H1 (cell line): ENCODE data around the gene CAST. TPM values are rescaled to one million over a fixed set of nuclear protein-coding genes. Genes with fewer than 3 reads are reported as not detected.
A peak's percentile ranks its signal among the peaks of the same experiment; 100 is the strongest.

Source experiments
- CTCF ChIA-PET: fragments of 300-600 bp; sonication (Branson Sonifier 250); formaldehyde crosslinking; loops from one replicate; lab custom pipeline; 2021; ENCODE audit not compliant: partially characterized antibody; lab: Charles Lee
- POLR2A ChIA-PET: fragments of 300-600 bp; sonication (Branson Sonifier 250); formaldehyde crosslinking; loops from one replicate; lab custom pipeline; 2021; ENCODE audit warnings: inconsistent platforms; ENCODE audit not compliant: partially characterized antibody; lab: Charles Lee
- DNase-seq, 2 experiments: peaks; one replicate each; pipeline versions ENCODE4 v3.0.0 to v3.0.0-alpha.2; 2010 to 2022; ENCODE audit warnings: low spot score in 2 of 2, low read depth in 1 of 2, mixed read lengths in 1 of 2
- FAIRE-seq: peaks from 2 replicates; lab custom pipeline; 2011; peaks lifted over from hg19 to GRCh38; lab: Jason Lieb, UNC
- H2AFZ ChIP-seq: 2 replicates; pipeline ENCODE4 v1.8.1; 2012; ENCODE audit warnings: low read length, inconsistent platforms
- H2AK5ac ChIP-seq: 2 replicates; pipeline ENCODE4 v1.6.1; 2013; ENCODE audit warnings: low read depth, low read length
- H2BK120ac ChIP-seq: replicated peaks from 2 replicates; pipeline ENCODE3; 2013; ENCODE audit warnings: low read depth, low read length, inconsistent platforms
- H2BK12ac ChIP-seq: 2 replicates; pipeline ENCODE4 v1.6.1; 2013; ENCODE audit warnings: low read depth, low read length
- H2BK15ac ChIP-seq: 2 replicates; pipeline ENCODE4 v1.6.1; 2013; ENCODE audit warnings: low read length
- H2BK20ac ChIP-seq: 2 replicates; pipeline ENCODE4 v1.6.1; 2013; ENCODE audit warnings: low read length
- H2BK5ac ChIP-seq: 2 replicates; pipeline ENCODE4 v1.6.1; 2013; ENCODE audit warnings: low read depth, low read length
- H3K14ac ChIP-seq: 2 replicates; pipeline ENCODE4 v1.6.1; 2013; ENCODE audit warnings: inconsistent platforms; ENCODE audit not compliant: insufficient read length
- H3K18ac ChIP-seq: 2 replicates; pipeline ENCODE4 v1.6.1; 2013; ENCODE audit warnings: low read length; ENCODE audit errors: extremely low read depth
- H3K23ac ChIP-seq: 2 replicates; pipeline ENCODE4 v1.6.1; 2013; ENCODE audit warnings: inconsistent platforms; ENCODE audit not compliant: insufficient read length
- H3K23me2 ChIP-seq: 2 replicates; pipeline ENCODE4 v1.6.1; 2013; ENCODE audit warnings: low read depth, low read length
- H3K27ac ChIP-seq: 2 replicates; pipeline ENCODE4 v1.6.1; 2011; ENCODE audit warnings: low read depth, low read length, inconsistent platforms
- H3K27me3 ChIP-seq, 4 experiments: replicated peaks in 1 of 4; 1 replicate in 1 of 4; 2 replicates in 3 of 4; pipeline versions ENCODE4 v1.6.1 to v1.8.1; 2011 to 2013; ENCODE audit warnings: low read length in 3 of 4, mild to moderate bottlenecking in 3 of 4, inconsistent platforms in 2 of 4, mixed read lengths in 2 of 4, moderate library complexity in 1 of 4; ENCODE audit not compliant: control insufficient read depth in 3 of 4, insufficient read depth in 3 of 4; ENCODE audit errors: extremely low read depth in 1 of 4
- H3K36me3 ChIP-seq, 4 experiments: 2 replicates each; pipeline versions ENCODE4 v1.6.1 to v1.8.1; 2011 to 2013; ENCODE audit warnings: mild to moderate bottlenecking in 4 of 4, low read length in 3 of 4, moderate library complexity in 2 of 4, control low read depth in 1 of 4, inconsistent platforms in 1 of 4; ENCODE audit not compliant: insufficient read depth in 4 of 4, control insufficient read depth in 2 of 4
- H3K4ac ChIP-seq: replicated peaks from 2 replicates; pipeline ENCODE3; 2013; ENCODE audit warnings: low read length, low read depth, mixed read lengths, inconsistent platforms; ENCODE audit not compliant: insufficient read length
- H3K4me1 ChIP-seq, 4 experiments: replicated peaks in 1 of 4; 1 replicate in 1 of 4; 2 replicates in 3 of 4; pipeline versions ENCODE4 v1.6.1 to v1.8.1; 2011 to 2013; ENCODE audit warnings: low read length in 3 of 4, inconsistent platforms in 2 of 4, mixed read lengths in 1 of 4; ENCODE audit not compliant: insufficient read depth in 4 of 4, control insufficient read depth in 3 of 4
- H3K4me2 ChIP-seq, 2 experiments: 2 replicates each; pipeline versions ENCODE4 v1.6.1 to v1.8.1; 2011 to 2013; ENCODE audit warnings: low read depth in 2 of 2, low read length in 2 of 2, control low read depth in 1 of 2, inconsistent platforms in 1 of 2, mild to moderate bottlenecking in 1 of 2; ENCODE audit not compliant: insufficient read depth in 1 of 2
- H3K4me3 ChIP-seq, 4 experiments: fragments of 200-600, 300-600 bp in 1 of 4; sonication (generic), shearing (Covaris generic), sonication (Bioruptor Twin) in 1 of 4; 2 replicates each; pipeline versions ENCODE4 v1.5.1 to v1.8.1; 2011 to 2016; ENCODE audit warnings: low read length in 4 of 4, low read depth in 3 of 4, control low read depth in 2 of 4, inconsistent platforms in 2 of 4, mild to moderate bottlenecking in 2 of 4, mixed read lengths in 1 of 4, moderate library complexity in 1 of 4; ENCODE audit not compliant: insufficient read depth in 2 of 4; ENCODE audit errors: extremely low read depth in 1 of 4
- H3K56ac ChIP-seq: replicated peaks from 2 replicates; pipeline ENCODE3; 2013; ENCODE audit warnings: low read depth, mild to moderate bottlenecking, mixed read lengths, low read length, inconsistent platforms; ENCODE audit not compliant: insufficient read length
- H3K79me1 ChIP-seq: 2 replicates; pipeline ENCODE4 v1.6.1; 2013; ENCODE audit warnings: low read depth, low read length, control low read depth
- H3K79me2 ChIP-seq, 2 experiments: 2 replicates each; pipeline versions ENCODE4 v1.6.1 to v1.8.1; 2012 to 2013; ENCODE audit warnings: low read length in 2 of 2, mild to moderate bottlenecking in 2 of 2, inconsistent platforms in 1 of 2; ENCODE audit not compliant: insufficient read depth in 2 of 2, control insufficient read depth in 1 of 2
- H3K9ac ChIP-seq, 4 experiments: replicated peaks in 1 of 4; 1 replicate in 1 of 4; 2 replicates in 3 of 4; pipeline versions ENCODE4 v1.6.1 to v1.8.1; 2011 to 2013; ENCODE audit warnings: low read depth in 3 of 4, low read length in 3 of 4, control low read depth in 2 of 4, mild to moderate bottlenecking in 2 of 4, moderate library complexity in 2 of 4, inconsistent platforms in 1 of 4; ENCODE audit errors: extremely low read depth in 1 of 4
- H3K9me3 ChIP-seq, 2 experiments: 2 replicates each; pipeline versions ENCODE4 v1.6.1 to v1.8.1; 2012 to 2013; ENCODE audit warnings: mild to moderate bottlenecking in 2 of 2, moderate library complexity in 2 of 2, control low read depth in 1 of 2, inconsistent platforms in 1 of 2, low read depth in 1 of 2, low read length in 1 of 2, mixed read lengths in 1 of 2; ENCODE audit not compliant: insufficient read depth in 2 of 2
- H4K20me1 ChIP-seq, 2 experiments: replicated peaks in 1 of 2; 2 replicates each; pipeline versions ENCODE3 to v1.8.1; 2011 to 2013; ENCODE audit warnings: inconsistent platforms in 2 of 2, low read length in 2 of 2, mild to moderate bottlenecking in 1 of 2; ENCODE audit not compliant: insufficient read depth in 2 of 2, control insufficient read depth in 1 of 2
- H4K5ac ChIP-seq: 2 replicates; pipeline ENCODE4 v1.6.1; 2013; ENCODE audit warnings: low read length, low read depth, mixed read lengths, inconsistent platforms; ENCODE audit not compliant: insufficient read length
- H4K8ac ChIP-seq: 2 replicates; pipeline ENCODE4 v1.8.0; 2013; ENCODE audit warnings: mild to moderate bottlenecking, moderate library complexity, low read length, inconsistent platforms; ENCODE audit not compliant: insufficient read depth; ENCODE audit errors: extremely low read depth
- H4K91ac ChIP-seq: replicated peaks from 2 replicates; pipeline ENCODE3; 2013; ENCODE audit warnings: low read length, mixed read lengths, inconsistent platforms; ENCODE audit not compliant: insufficient read length
- ASH2L ChIP-seq: fragments of 200-600, 300-600 bp; sonication (generic); IDR thresholded peaks from one replicate; pipeline ENCODE4 v1.7.1; 2017; ENCODE audit warnings: low read length
- CBX5 ChIP-seq: fragments of 300-800, 300-1000 bp; sonication (generic); IDR thresholded peaks from 2 replicates; pipeline ENCODE4 v1.7.1; 2016; ENCODE audit warnings: antibody characterized with exemption, low read length, low read depth
- CHD1 ChIP-seq: IDR thresholded peaks from 2 replicates; pipeline ENCODE4 v1.6.1; 2012; ENCODE audit warnings: low read depth, low read length, improper control_type of control experiment
- CTBP2 ChIP-seq: IDR thresholded peaks from 2 replicates; pipeline ENCODE4 v1.7.0; 2011; ENCODE audit warnings: borderline replicate concordance, mild to moderate bottlenecking, moderate library complexity, mixed read lengths, low read length; ENCODE audit not compliant: insufficient read depth, insufficient read length
- CTCF ChIP-seq, 3 experiments: IDR thresholded peaks; 1 replicate in 2 of 3; 2 replicates in 1 of 3; pipeline versions ENCODE4 v1.5.1 to v1.6.1; 2011; ENCODE audit warnings: low read length in 3 of 3, mild to moderate bottlenecking in 3 of 3, inconsistent platforms in 2 of 3, low read depth in 1 of 3, moderate library complexity in 1 of 3; ENCODE audit not compliant: insufficient read depth in 1 of 3; ENCODE audit errors: control extremely low read depth in 1 of 3
- POLR2AphosphoS5 ChIP-seq: IDR thresholded peaks from 2 replicates; pipeline ENCODE4 v1.6.1; 2011; ENCODE audit warnings: low read depth, low read length
- RAD21 ChIP-seq, 2 experiments: IDR thresholded peaks in 1 of 2; conservative IDR thresholded peaks in 1 of 2; 2 replicates each; pipeline ENCODE4 v1.6.1; 2011; ENCODE audit warnings: low read depth in 2 of 2, low read length in 2 of 2, improper control_type of control experiment in 1 of 2, inconsistent platforms in 1 of 2, mild to moderate bottlenecking in 1 of 2, moderate library complexity in 1 of 2
- RFX5 ChIP-seq: IDR thresholded peaks from 2 replicates; pipeline ENCODE4 v1.6.1; 2011; ENCODE audit warnings: low read depth, low read length, improper control_type of control experiment, borderline replicate concordance
- RXRA ChIP-seq: IDR thresholded peaks from 2 replicates; pipeline ENCODE4 v1.6.1; 2011; ENCODE audit warnings: low read depth, mild to moderate bottlenecking, low read length, moderate library complexity; ENCODE audit not compliant: insufficient read depth
- YY1 ChIP-seq: IDR thresholded peaks from 2 replicates; pipeline ENCODE4 v1.6.1; 2011; ENCODE audit warnings: low read depth, mild to moderate bottlenecking, low read length
- WGBS, 2 experiments: shearing (Covaris generic) in 1 of 2; methylation state at CpG; one replicate each; pipeline versions ENCODE4 v1.1.6 to v1.1.7; 2013 to 2015; ENCODE audit warnings: low lambda C conversion rate in 2 of 2, mixed read lengths in 2 of 2, inconsistent platforms in 1 of 2, low coverage in 1 of 2, missing lambda C conversion rate in 1 of 2; ENCODE audit not compliant: insufficient replicate concordance in 2 of 2, insufficient coverage in 1 of 2, insufficient read length in 1 of 2; ENCODE audit errors: extremely low coverage in 1 of 2, missing lambda C conversion rate in 1 of 2; 5-methylcytosine and 5-hydroxymethylcytosine counted together
- polyA plus RNA-seq, 7 experiments: library from polyadenylated mRNA; depleted of rRNA in 3 of 7; stranded (reverse) in 5 of 7; unstranded in 2 of 7; fragments of >200 nt in 5 of 7; fragments of 200-250 nt in 2 of 7; gene quantifications; 1 replicate in 5 of 7; 2 replicates in 1 of 7; 4 replicates in 1 of 7; pipeline versions ENCODE4 v1.2.1 to v1.2.3, GENCODE V29; 2011 to 2013; ENCODE audit warnings: missing spikeins in 2 of 7, mixed read lengths in 2 of 7
- total RNA-seq: library from RNA; stranded (reverse); fragmentation: NEBNext Ultra II Directional; extraction: Animal tissue kit (Norgen Biotek cat#: 25700); gene quantifications from 2 replicates; pipeline ENCODE4 v1.2.1, GENCODE V29; 2021

The CAST gene
- total and polyA plus RNA-seq, 2 of the 8 experiments (the other 6 are each of a cell fraction or from before 2014, with no cell fraction given), result 9.0 to 48.2 TPM

DNA sequence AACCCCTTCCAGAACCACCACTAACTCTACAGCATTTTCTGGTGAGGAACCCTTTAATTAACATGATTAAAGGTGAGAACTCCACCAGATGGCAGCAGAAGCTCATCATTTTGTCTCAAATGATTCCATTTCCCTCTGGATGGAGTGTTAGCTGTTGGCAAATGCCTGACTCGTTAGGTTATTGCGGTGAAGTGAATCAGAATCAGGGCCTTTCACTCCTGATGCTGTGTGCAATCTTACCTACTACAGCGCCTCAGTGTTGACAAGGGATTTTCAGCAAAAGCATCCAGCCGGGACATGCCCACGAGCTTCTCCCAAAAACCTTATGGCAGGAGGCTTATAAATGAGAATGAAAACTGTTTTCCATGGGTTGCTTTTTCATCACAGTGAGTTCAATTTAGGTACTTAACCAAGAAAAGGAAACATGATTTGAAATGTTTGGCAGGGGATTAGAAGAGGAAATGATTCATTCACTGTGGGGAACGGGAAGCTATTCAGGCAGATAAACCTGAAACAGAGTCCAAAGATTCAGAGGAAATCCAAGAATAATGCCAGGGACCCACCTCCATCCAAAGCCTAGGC, 48.0 kb upstream of the CAST start:
- no peak overlapping the region for H3K23ac ChIP-seq
- no peak overlapping the region for H3K4me3 ChIP-seq
- no peak overlapping the region for H3K14ac ChIP-seq
- no peak overlapping the region for H3K27ac ChIP-seq
- H2BK20ac ChIP-seq, result no peak overlapping the region
- H3K4me1 ChIP-seq, result peaks cover 0 to 3% (median 0%) of the 10 kb centered on the region in 4 experiments; a peak in 1 of 7 replicates
- no peak overlapping the region; the same call in 1 of the 2 replicates for H2AFZ ChIP-seq
- H3K9ac ChIP-seq, result no peak overlapping the region
- no peak overlapping the region for H2BK12ac ChIP-seq
- H3K4me2 ChIP-seq, result no peak overlapping the region
- no peak overlapping the region for H4K91ac ChIP-seq
- DNase-seq (peak; percentile 38 to 54), FAIRE-seq (peak; percentile 91)
- H3K79me2 ChIP-seq, result no peaks in the 10 kb centered on the region
- no peak overlapping the region for H2BK5ac ChIP-seq
- no peak overlapping the region for H4K5ac ChIP-seq
- CTCF ChIA-PET, result interaction anchor here (0.6 to 11.4 kb wide), 38 partner anchors 8 to 552 kb away, joined by 3 to 89 read pairs (median 4); partner anchors contain the start of gene CAST
- no peak overlapping the region for H3K18ac ChIP-seq
- no peak overlapping the region for H2AK5ac ChIP-seq
- H3K79me1 ChIP-seq, result no peaks in the 10 kb centered on the region
- 47% methylated on average over 6 of the region's 6 CpGs; no CpG with 5 or more reads in 1 of the 2 experiments for WGBS, 2 experiments
- H3K4ac ChIP-seq, result no peak overlapping the region
- H3K36me3 ChIP-seq, result peaks cover 0 to 5% (median 0%) of the 10 kb centered on the region in 4 experiments; a peak in 2 of 8 replicates
- no peak overlapping the region for H2BK15ac ChIP-seq
- no peak overlapping the region for H3K56ac ChIP-seq
- no peak overlapping the region for H4K8ac ChIP-seq
- no peaks in the 10 kb centered on the region for H3K23me2 ChIP-seq
- POLR2A ChIA-PET, result no interaction called here
- no peaks in the 10 kb centered on the region for H4K20me1 ChIP-seq
- peaks cover 8 to 13% of the 10 kb centered on the region in 2 experiments; a peak in 2 of 4 replicates for H3K9me3 ChIP-seq
- H3K27me3 ChIP-seq, result no peaks in the 10 kb centered on the region
- no peak overlapping the region for H2BK120ac ChIP-seq
- TF ChIP-seq RFX5, result no peak
- TF ChIP-seq CHD1, result no peak
- peak; percentile 93 to 94 for TF ChIP-seq RAD21 (IDR thresholded peaks at IDR 0.05 in 1 of 2, conservative IDR thresholded peaks at IDR 0.05 in 1 of 2; ENCODE audit: low read depth in 2 of 2, low read length in 2 of 2)
- no peak for TF ChIP-seq CTBP2
- TF ChIP-seq RXRA, result no peak
- peak; percentile 51; the same call in 1 of the 2 replicates for TF ChIP-seq YY1
- no peak for TF ChIP-seq POLR2AphosphoS5
- TF ChIP-seq CTCF (IDR thresholded peaks at IDR 0.05; ENCODE audit: control extremely low read depth in 1 of 3, insufficient read depth in 1 of 3, low read depth in 1 of 3, low read length in 3 of 3), result peak in 2 of 3 experiments; percentile 56 to 71; a peak in 3 of 4 replicates
- TF ChIP-seq ASH2L, result no peak
- no peak for TF ChIP-seq CBX5
